ENCODE data around the gene PLA2G2C. TPM values are rescaled to one million over a fixed set of nuclear protein-coding genes. Genes with fewer than 3 reads are reported as not detected.

Gene PLA2G2C
- total and polyA plus RNA-seq, 2 experiments from 2014 or later, result not detected

GRCh38 chr1:20119347-20119746 lies 67.0 kb downstream of the PLA2G2C start, which contains the start of gene PLA2G2D (continued):
- TF ChIP-seq ZNF462 (CRISPR knock-in tag; IDR thresholded peaks at IDR 0.05), result no peak
- no peak for TF ChIP-seq ZNF114 (CRISPR knock-in tag; IDR thresholded peaks at IDR 0.05)
- no peak for TF ChIP-seq JUNB (IDR thresholded peaks at IDR 0.05; ENCODE audit: unreplicated experiment)
- no peak for TF ChIP-seq EZH2 (IDR thresholded peaks at IDR 0.05; ENCODE audit: low read depth, unreplicated experiment)
- no peak for TF ChIP-seq POLR2AphosphoS5 (IDR thresholded peaks at IDR 0.05; ENCODE audit: low read depth)
- no peak for TF ChIP-seq ETS1 (IDR thresholded peaks at IDR 0.05)
- TF ChIP-seq NANOG (IDR thresholded peaks at IDR 0.05; ENCODE audit: borderline replicate concordance), result no peak

GRCh38 chr1:20117236-20117635 lies 69.1 kb downstream of the PLA2G2C start:
- H3F3A ChIP-seq (replicated peaks; ENCODE audit: low read depth), result no peaks in the 10 kb centered on the region
- no peaks in the 10 kb centered on the region for H3K36me3 Mint-ChIP-seq (ENCODE audit: low read depth)
- no peak overlapping the region for H3K4me3 ChIP-seq
- no peak overlapping the region for H2AFZ ChIP-seq
- H3K9me2 ChIP-seq (ENCODE audit: insufficient read depth), result no peaks in the 10 kb centered on the region
- H3K4me1 ChIP-seq (ENCODE audit: insufficient read depth), result no peaks in the 10 kb centered on the region
- no peaks in the 10 kb centered on the region for H3K9me3 Mint-ChIP-seq
- H3K4me1 Mint-ChIP-seq, result peaks cover 4% of the 10 kb centered on the region
- H3K36me3 ChIP-seq (ENCODE audit: insufficient read depth), result no peaks in the 10 kb centered on the region
- H3K27ac ChIP-seq (ENCODE audit: low read depth), result no peak overlapping the region
- no peaks in the 10 kb centered on the region for H4K20me1 ChIP-seq (replicated peaks; ENCODE audit: insufficient read depth)
- no peak overlapping the region for H3K4me2 ChIP-seq
- ATAC-seq (no peak), DNase-seq (ENCODE audit: low spot score) (no peak)
- no peaks in the 10 kb centered on the region for H3K79me2 ChIP-seq (replicated peaks; ENCODE audit: insufficient read depth)
- no peak for TF ChIP-seq REST (IDR thresholded peaks at IDR 0.05; ENCODE audit: unreplicated experiment)
- TF ChIP-seq EZH2phosphoT487 (IDR thresholded peaks at IDR 0.05; ENCODE audit: unreplicated experiment), result no peak
- TF ChIP-seq CREB1 (CRISPR knock-in tag; IDR thresholded peaks at IDR 0.05; ENCODE audit: low read depth), result no peak
- no peak for TF ChIP-seq ZNF331 (CRISPR knock-in tag; IDR thresholded peaks at IDR 0.05; ENCODE audit: low read depth)
- TF ChIP-seq POLR2AphosphoS5 (IDR thresholded peaks at IDR 0.05; ENCODE audit: low read depth), result no peak
- H3K27me3 ChIP-seq (ENCODE audit: insufficient read depth), result no peaks in the 10 kb centered on the region
- no peak overlapping the region for H3K4me3 Mint-ChIP-seq
- H3K27me3 Mint-ChIP-seq (ENCODE audit: insufficient read depth, low read depth, poor library complexity), result peaks cover 4% of the 10 kb centered on the region
- H3K27ac Mint-ChIP-seq, result no peak overlapping the region
